Osteoblast (primary cell): ENCODE measurements around the gene CDIPT. TPM values are rescaled to one million over a fixed set of nuclear protein-coding genes. Genes with fewer than 3 reads are reported as not detected.

Experiments used
- DNase-seq: peaks from one replicate; pipeline ENCODE4 v3.0.0; 2011; ENCODE audit warnings: low spot score, mixed read lengths; ENCODE audit not compliant: insufficient read length; ENCODE audit errors: missing footprints
- H2AFZ ChIP-seq: 2 replicates; pipeline ENCODE4 v1.6.0; 2011; ENCODE audit warnings: mild to moderate bottlenecking, low read length
- H3K27ac ChIP-seq: 2 replicates; pipeline ENCODE4 v1.5.1; 2011; ENCODE audit warnings: mild to moderate bottlenecking, low read depth, low read length, moderate library complexity
- H3K27me3 ChIP-seq: 2 replicates; pipeline ENCODE4 v1.6.0; 2012; ENCODE audit warnings: mild to moderate bottlenecking, control low read depth, inconsistent platforms, low read length, moderate library complexity; ENCODE audit not compliant: insufficient read depth
- H3K36me3 ChIP-seq: 2 replicates; pipeline ENCODE4 v1.5.1; 2011; ENCODE audit warnings: mild to moderate bottlenecking, low read length, control low read depth, moderate library complexity; ENCODE audit not compliant: insufficient read depth
- H3K4me1 ChIP-seq: 2 replicates; pipeline ENCODE4 v1.5.1; 2011; ENCODE audit warnings: mild to moderate bottlenecking, low read length, control low read depth, moderate library complexity; ENCODE audit not compliant: insufficient read depth
- H3K4me2 ChIP-seq: 2 replicates; pipeline ENCODE4 v1.6.0; 2011; ENCODE audit warnings: mild to moderate bottlenecking, low read length; ENCODE audit not compliant: insufficient read depth
- H3K4me3 ChIP-seq: fragments of 200-600 bp; sonication (generic); 3 replicates; pipeline ENCODE4 v1.5.1; 2012; ENCODE audit warnings: mild to moderate bottlenecking, low read length, inconsistent platforms; ENCODE audit not compliant: insufficient read depth
- H3K79me2 ChIP-seq: 2 replicates; pipeline ENCODE4 v1.6.0; 2012; ENCODE audit warnings: mild to moderate bottlenecking, low read length, control low read depth, inconsistent platforms; ENCODE audit not compliant: insufficient read depth
- H3K9me3 ChIP-seq: 2 replicates; pipeline ENCODE4 v1.5.1; 2011; ENCODE audit warnings: low read depth, low read length, control low read depth
- H4K20me1 ChIP-seq: 2 replicates; pipeline ENCODE4 v1.6.0; 2012; ENCODE audit warnings: mild to moderate bottlenecking, low read length, control low read depth; ENCODE audit not compliant: insufficient read depth
- CTCF ChIP-seq: IDR thresholded peaks from 2 replicates; pipeline ENCODE4 v1.5.1; 2011; ENCODE audit warnings: mild to moderate bottlenecking, low read depth, low read length, moderate library complexity; ENCODE audit errors: extremely low read depth
- total RNA-seq: library from RNA; depleted of rRNA; stranded (reverse); fragments of >200 nt; gene quantifications from 2 replicates; pipeline ENCODE4 v1.2.3, GENCODE V29; 2012

The CDIPT gene
- total RNA-seq, 1 donor: 105 TPM

- TF ChIP-seq CTCF: no peak
- Histone ChIP-seq H3K27me3 (no peaks in the 10 kb centered on the region), H3K4me3 (no peak overlapping the region), H2AFZ (no peak overlapping the region), H3K79me2 (no peaks in the 10 kb centered on the region), H3K9me3 (no peaks in the 10 kb centered on the region), H3K4me1 (no peaks in the 10 kb centered on the region), H3K27ac (no peak overlapping the region), H4K20me1 (peaks cover 2% of the 10 kb centered on the region), H3K36me3 (peaks cover 26% of the 10 kb centered on the region), H3K4me2 (no peak overlapping the region)
- DNase-seq: peak; percentile 48
These were observed 12.0 kb downstream of the CDIPT start for GRCh38 chr16:29850998-29851397.

DNA sequence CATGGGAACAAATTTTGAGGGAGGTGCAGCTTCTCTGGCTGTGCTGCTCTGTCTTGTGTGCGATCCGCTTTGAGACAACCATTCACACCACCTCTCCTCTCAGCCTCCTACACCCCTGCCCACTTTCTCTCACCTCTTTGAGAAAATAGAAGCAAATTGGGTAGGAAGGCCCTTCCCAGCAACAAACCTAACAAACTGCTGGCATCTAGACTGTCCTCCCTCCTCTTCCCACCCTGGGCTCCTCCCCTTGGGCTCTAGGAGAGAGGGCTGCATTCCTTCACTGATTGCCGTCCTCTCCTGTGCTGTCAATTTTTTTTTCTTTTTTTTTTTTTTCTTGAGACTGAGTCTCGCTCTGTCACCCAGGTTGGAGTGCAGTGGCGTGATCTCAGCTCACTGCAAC, 13.5 kb downstream of the CDIPT start:
- Histone ChIP-seq H3K79me2 (no peaks in the 10 kb centered on the region), H3K4me2 (no peak overlapping the region), H3K27me3 (no peaks in the 10 kb centered on the region), H3K4me3 (no peak overlapping the region), H4K20me1 (peaks cover 12% of the 10 kb centered on the region), H3K36me3 (peaks cover 41% of the 10 kb centered on the region), H3K4me1 (no peaks in the 10 kb centered on the region), H3K9me3 (no peaks in the 10 kb centered on the region), H3K27ac (no peak overlapping the region), H2AFZ (no peak overlapping the region)
- DNase-seq: peak; percentile 6
- TF ChIP-seq CTCF: no peak

- H3K27ac ChIP-seq: no peak overlapping the region
- H3K4me2 ChIP-seq: no peak overlapping the region
- H3K27me3 ChIP-seq: no peaks in the 10 kb centered on the region
- H3K36me3 ChIP-seq: peaks cover 48% of the 10 kb centered on the region
- H3K4me1 ChIP-seq: no peaks in the 10 kb centered on the region
- no peak overlapping the region for H3K4me3 ChIP-seq
- H3K9me3 ChIP-seq: no peaks in the 10 kb centered on the region
- DNase-seq: peak; percentile 92
- H3K79me2 ChIP-seq: no peaks in the 10 kb centered on the region
- TF ChIP-seq CTCF: peak; percentile 85
- peaks cover 12% of the 10 kb centered on the region for H4K20me1 ChIP-seq
- H2AFZ ChIP-seq: no peak overlapping the region
These were observed 14.4 kb downstream of the CDIPT start for GRCh38 chr16:29848420-29849297.

GRCh38 chr16:29845656-29846055, 17.4 kb downstream of the CDIPT start:
- H3K4me3 ChIP-seq: no peak overlapping the region
- H3K36me3 ChIP-seq: peaks cover 72% of the 10 kb centered on the region
- no peak overlapping the region for H2AFZ ChIP-seq
- H3K27ac ChIP-seq: no peak overlapping the region
- no peak for TF ChIP-seq CTCF
- peaks cover 12% of the 10 kb centered on the region for H4K20me1 ChIP-seq
- H3K4me1 ChIP-seq: no peaks in the 10 kb centered on the region
- DNase-seq: peak; percentile 21
- no peaks in the 10 kb centered on the region for H3K27me3 ChIP-seq
- H3K9me3 ChIP-seq: no peaks in the 10 kb centered on the region
- no peak overlapping the region for H3K4me2 ChIP-seq
- H3K79me2 ChIP-seq: no peaks in the 10 kb centered on the region
